HG03095 (cell line): ENCODE data around the gene UGT2B7.
"Not testable (repeated sequence)": the region's sequence is repeated elsewhere in the genome, so short reads cannot be mapped to it uniquely, and the experiment has no call there.

ENCODE experiments used
- ATAC-seq: cut with Tn5 transposase; IDR thresholded peaks from one replicate; pipeline ENCODE4 v1.9.1; 2021; ENCODE audit warnings: moderate library complexity; ENCODE audit not compliant: unreplicated experiment

UGT2B7 gene

DNA sequence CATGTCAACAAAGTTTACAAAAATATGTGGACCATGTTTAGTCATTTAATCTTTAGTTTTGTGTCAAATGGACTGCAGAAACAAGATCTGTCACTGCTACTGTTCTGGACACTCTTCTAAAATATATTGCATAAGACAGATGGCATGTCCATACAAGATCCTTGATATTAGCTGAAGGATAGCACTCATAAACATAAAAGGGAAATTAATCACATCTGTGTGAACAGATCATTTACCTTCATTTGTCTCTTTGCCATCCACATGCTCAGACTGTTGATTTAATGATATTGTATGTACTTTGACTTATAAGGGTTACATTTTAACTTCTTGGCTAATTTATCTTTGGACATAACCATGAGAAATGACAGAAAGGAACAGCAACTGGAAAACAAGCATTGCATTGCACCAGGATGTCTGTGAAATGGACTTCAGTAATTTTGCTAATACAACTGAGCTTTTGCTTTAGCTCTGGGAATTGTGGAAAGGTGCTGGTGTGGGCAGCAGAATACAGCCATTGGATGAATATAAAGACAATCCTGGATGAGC, at the start of gene UGT2B7:
TSS of gene UGT2B7 (plus strand) at position 364 of the 546 bp plus-strand sequence. CDS start at position 411, 47 bp downstream.
- ATAC-seq, result no peak

DNA sequence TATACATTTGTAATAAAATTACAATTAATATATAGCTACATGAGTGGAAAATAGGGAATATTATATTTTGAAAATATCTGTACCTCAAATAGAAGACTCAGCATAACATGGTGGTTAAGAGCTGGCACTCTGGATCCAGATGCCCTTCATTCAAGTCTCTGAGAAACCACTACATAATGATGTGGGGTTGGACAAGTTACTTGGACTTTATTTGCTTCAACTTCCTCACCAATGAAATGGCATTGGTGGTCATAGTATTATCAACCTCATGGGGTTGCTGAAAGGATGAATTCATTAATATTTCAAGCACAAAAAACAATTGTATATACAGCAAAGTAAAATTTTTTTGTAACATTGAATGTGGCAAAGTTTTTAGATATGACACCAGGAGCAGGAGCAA, 46.4 kb upstream of the UGT2B7 start:
- ATAC-seq, result no peak

DNA sequence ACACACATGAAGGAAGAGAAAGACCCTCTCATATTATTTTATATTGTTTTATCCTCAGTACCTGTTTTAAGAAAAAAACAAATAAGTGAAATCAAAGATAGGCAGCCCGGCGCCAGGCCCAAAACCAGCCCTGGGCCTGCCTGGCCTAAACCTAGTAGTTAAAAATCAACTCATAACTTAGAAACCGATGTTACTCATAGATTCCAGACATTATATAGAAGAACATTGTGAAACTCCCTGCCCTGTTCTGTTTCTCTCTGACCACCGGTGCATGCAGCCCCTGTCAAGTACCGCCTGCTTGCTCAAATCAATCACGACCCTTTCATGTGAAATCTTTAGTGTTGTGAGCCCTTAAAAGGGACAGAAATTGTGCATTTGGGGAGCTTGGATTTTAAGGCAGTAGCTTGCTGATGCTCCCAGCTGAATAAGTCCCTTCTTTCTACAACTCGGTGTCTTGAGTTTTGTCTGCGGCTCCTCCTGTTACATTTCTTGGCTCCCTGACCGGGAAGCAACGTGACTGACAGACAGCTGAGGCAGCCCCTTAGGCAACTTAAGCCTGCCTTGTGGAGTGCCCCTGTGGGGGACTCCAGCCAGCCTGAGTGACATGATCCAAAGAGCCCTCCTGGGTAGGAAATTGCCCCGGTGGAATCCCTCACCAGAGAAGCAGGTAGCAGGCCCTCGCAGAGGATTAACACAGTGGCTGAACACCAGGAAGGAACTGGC, 45.3 kb upstream of the UGT2B7 start:
- not testable (repeated sequence) for ATAC-seq

DNA sequence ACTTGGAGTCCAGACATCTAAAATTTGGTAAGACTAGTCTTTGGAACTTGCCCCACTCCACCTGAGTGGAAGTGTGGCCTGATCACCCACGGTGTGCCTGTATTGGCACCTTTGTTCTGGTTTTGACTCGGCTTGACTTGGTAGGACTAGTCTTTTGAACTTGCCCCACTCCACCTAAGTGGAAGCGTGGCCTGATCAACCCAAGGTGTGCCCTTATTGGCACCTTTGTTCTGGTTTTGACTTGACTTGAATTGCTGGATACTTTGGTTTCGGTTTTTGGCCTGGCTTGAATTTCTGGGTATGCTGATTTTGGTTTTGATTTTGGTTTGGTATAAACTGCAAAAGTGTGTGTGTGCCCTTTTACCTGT, 44.7 kb upstream of the UGT2B7 start:
- ATAC-seq, result no peak

DNA sequence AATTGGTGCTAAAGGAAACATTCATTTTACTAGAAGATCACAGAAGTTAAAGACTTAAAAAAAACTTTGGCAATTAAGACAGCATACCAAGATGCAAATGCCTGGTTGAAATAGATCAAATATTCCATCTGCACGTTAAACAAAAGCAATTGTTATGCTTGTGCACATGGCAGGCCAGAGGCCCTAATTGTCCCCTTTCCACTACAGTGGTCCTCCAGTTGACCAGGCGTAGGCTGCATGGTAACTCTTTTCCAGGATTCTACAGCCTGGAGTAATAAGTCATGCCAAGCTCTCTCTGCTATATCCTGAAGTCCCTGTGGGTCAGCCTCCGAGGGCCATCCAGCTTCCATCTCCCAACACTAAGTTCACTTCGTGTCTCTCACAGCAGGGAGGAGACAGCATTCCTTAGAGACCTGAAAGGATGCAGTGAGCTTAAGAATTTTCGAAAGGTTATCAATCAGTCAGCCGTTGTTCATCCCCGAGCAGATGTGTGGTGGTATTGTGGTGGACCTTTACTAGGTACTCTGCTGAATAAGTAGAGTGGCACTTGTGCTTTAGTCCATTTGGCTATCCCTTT, 42.9 kb upstream of the UGT2B7 start:
- not testable (repeated sequence) for ATAC-seq

DNA sequence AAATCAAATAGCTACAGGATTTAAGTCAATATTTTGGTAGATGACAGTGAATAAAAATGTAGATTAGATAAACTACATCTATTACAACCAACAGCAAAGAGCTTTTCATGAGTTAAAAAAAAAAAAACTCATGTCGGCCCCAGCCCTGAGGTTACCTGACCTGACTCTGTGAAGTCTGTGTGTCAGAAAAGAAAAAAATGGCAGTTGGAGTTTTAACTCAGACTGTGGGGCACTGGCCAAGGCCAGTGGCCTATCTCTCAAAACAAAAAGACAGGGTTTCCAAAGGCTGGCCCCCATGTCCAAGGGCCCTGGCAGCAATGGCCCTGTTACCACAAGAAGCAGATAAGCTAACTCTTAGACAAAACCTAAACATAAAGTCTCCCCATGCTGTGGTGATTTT, 42.2 kb upstream of the UGT2B7 start:
- ATAC-seq, result not testable (repeated sequence)

DNA sequence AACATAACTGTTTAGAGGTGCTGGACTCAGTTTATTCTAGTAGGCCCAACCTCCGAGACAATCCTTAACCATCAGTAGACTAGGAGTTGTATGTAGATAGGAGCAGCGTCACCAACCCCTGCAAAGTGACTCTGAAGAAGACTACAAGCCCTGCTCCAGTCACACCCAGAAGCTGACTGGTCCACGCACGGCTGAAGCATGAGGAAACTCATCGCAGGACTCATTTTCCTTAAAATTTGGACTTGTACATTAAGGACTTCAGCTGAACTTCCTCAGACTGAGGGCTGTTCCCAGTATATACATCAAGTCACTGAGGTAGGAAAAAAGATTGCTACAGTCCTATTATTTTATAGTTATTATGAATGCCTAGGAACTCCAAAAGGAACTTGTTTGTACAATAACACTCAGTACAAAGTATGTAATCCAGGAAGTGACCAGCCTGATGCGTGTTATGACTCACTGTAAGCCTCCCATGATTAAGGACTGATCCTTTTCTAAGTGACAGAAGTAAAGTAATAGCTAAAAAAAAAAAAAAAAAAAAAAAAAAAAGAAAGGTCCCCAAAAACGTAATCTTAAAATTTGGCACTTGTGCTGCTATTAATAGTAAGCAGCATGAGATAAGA, 41.6 kb upstream of the UGT2B7 start:
- no peak for ATAC-seq

DNA sequence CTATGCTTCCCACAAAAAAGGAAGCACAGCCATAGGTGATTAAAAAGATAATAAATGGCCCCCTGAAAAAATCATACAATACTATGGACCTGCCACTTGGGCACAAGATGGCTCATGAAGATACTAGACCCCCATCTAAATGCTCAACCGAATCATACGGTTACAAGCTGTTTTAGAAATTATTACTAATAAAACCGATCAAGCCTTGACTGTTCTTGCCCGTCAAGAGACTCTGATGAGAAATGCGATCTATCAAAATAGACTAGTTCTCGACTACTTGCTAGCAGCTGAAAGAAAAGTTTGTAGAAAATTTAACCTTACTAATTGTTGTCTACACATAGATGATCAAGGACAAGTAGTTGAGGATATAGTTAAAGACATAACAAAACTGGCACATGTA, 40.1 kb upstream of the UGT2B7 start:
- ATAC-seq, result no peak

DNA sequence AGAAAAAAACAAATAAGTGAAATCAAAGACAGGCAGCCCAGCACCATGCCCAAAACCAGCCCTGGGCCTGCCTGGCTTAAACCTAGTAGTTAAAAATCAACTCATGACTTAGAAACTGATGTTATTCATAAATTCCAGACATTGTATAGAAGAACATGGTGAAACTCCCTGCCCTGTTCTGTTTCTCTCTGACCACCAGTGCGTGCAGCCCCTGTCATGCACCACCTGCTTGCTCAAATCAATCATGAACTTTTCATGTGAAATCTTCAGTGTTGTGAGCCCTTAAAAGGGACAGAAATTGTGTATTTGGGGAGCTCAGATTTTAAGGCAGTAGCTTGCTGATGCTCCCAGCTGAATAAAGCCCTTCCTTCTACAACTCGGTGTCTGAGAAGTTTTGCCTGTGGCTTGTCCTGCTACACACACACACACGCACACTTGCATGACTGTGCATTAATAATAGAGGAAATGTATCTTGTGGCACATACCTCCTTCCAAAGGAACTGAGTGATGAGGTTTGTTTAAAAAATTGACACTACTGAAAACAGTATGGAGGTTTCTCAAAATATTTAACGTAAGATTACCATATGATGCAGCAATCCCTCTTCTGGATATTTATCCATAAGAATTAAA, 39.2 kb upstream of the UGT2B7 start:
- ATAC-seq, result no peak

DNA sequence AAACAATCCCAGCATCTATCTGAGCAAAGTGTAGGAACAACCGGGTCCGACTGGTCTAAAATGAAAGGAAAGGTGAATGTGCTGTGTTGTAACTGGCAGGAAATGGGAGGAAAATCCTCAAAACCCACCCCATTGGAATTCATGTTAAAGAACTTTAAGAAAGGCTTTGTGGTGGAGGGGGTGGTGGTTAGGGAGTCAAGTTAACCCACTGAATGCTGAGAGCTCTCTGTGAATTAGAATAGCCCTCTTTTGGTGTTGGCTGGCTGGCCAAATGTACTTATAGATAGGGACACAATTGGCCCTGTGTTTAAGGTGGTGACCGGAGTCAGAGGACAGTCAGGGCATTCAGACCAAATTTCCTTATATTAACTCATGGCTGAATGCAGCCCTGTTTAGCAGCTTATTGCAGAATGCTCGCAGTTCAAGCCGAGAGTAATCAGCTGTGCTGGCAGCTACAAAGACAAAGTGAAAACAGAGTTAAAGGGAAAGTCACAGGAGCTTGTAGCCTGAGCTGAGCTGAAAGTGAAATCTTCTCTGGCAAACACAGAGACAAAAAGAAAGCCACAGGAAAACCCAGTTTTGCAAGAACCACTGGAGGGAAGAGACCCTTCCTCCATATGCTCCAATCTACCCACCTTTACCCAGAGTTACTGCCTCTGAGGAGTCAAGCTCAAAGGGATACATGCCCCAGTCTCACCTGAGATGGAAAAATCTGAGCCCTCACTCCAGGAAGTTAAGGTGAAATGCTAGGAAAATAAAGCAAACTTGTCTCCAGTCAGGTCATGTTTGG, 38.5 kb upstream of the UGT2B7 start:
- peak; percentile 64 for ATAC-seq

DNA sequence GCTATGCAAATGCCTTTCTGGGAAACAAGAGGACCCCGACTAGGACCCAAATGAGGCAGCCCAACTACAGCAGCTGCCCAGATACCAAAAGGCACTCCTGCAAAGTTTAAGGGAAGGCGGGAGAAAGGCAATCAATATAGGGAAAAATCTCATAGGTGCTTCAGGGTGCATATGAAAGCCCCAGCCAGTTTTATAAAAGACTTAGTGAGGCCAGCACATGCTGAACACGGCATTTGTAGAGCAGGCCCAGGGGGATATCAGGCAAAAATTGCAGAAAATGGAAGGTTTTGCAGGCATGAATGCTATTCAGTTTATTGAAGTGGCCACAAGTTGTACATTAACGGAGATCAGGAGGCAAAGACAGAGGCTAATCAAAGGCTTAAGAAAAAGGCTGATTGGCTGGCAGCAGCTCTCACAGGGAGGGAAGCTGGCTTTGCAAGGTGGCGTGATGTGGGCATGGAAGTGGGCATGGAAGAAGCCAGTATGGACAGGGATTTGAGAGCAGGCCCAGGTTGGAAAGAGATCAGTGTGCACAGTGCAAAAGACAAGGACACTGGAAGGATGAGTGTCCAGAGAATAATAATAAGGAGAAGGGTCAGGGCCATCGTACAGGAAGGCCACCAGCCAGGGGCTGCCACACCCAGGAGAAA, 37.7 kb upstream of the UGT2B7 start:
- ATAC-seq, result no peak

DNA sequence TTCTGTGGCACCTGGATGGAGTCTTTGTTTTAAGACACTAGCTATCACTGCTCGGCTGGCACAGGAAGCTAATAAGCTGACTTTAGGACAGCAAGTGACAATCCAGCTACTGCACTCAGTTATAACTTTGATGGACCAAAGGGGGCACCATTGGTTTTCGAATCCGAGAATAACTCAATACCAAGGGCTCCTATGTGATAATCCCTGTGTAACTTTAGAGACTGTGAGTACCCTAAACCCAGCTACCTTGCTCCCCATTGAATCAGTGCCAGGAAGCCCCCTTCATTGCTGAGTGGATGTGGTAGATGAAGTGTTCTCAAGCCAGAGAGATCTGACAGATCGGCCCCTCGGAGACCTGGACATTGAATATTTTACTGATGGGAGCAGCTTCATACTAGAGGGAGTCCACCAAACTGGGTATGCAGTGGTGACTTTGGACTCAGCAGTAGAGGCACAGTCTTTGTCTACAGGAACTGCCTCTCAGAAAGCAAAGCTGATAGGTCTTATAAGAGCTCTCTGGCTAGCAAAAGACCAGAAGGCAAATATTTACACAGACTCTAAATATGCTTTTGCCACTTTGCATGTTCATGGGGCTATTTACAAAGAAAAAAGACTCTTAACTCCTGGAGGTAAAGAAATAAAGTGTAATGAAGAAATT, 35.5 kb upstream of the UGT2B7 start:
- no peak for ATAC-seq

DNA sequence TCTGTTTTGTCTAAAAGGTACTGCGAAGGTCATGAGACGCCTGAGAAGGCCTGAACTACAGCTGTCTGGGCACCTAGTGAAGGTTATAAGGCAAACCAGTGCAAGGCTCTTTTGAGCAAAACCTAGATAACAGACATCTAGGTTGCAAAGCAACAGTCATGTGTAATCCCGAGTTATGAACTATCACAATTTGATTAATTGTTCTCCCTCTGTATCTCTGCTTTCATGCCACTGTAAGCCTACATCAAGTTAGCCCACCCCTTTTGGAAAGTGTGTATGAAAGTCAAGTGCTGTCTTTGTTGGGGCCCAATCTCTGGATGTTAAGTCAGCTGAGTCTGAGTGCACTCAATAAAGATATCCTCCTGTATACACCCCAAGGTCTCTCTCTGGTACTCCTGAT, 31.9 kb upstream of the UGT2B7 start:
- ATAC-seq, result no peak

DNA sequence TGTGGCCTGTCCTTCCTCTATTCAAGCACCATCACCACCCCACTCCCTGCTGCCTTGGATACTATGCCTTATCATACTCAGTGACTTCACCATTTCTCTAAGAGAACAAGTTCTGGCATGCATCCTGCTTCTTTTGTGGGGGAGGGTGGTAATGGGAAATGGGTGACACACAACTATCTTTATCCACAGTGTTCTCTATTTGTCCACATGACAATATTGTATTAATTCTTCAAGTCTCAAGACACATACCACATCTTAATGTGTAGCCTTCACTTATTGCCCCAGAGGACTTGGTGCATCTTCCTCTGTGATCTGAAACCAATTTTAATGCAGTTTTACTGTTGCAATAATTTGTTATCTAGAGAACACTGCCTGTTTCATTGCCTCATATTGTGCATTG, 29.3 kb upstream of the UGT2B7 start:
- no peak for ATAC-seq

DNA sequence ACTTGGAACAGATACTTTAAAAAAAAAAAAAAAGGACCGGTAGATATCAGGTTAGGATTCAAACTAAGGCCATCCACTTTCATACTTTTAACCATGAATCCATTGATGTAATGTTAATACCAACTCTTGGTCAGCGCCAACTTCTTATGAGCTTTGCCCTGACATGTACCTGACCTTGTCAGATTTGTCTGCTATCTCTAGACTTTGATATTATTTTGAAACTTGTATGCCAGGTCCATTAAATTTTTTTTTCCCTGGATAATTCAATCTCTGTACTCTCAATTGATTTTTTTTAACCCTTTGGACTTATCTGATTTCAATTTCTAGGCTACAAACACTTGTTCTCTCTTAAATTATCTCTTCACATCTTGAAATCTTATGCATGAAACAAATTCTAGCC, 27.2 kb upstream of the UGT2B7 start:
- ATAC-seq, result no peak

DNA sequence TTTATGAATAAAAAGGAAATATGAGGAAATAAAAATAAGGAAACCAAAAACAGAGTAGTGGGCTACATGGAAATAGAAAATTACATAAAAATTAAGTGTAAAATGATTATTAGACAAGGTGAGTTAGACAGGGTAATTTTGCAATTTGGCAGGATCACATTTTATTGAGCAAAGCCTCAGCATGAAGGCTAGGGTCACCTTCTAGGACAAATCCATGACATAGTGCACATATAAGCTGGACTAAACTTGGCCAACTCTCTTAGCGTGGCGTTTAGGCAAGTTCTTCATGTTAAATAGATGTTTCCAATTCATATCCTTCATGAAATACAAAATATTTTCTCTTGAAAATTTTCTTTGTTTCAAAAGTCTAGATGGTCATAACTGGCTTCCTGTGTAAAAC, 25.7 kb upstream of the UGT2B7 start:
- no peak for ATAC-seq

DNA sequence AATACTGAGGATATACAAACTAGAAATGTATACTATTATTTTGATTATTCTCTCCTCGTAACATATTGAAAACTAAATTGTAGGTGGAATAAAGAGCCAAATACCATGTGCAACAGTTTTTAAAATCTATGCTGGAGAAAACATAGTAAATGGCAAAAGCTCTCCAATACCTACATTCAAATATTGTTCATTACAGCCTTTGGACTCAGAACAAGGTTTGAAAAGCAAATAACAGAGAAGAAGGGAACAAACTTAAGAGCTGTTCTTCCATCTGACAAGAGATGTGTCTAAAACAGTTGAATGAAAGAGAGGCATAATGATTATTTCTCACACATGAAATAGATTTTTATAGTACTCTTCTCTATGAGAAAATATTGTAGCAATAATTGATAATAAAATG, 25.0 kb upstream of the UGT2B7 start:
- no peak for ATAC-seq

DNA sequence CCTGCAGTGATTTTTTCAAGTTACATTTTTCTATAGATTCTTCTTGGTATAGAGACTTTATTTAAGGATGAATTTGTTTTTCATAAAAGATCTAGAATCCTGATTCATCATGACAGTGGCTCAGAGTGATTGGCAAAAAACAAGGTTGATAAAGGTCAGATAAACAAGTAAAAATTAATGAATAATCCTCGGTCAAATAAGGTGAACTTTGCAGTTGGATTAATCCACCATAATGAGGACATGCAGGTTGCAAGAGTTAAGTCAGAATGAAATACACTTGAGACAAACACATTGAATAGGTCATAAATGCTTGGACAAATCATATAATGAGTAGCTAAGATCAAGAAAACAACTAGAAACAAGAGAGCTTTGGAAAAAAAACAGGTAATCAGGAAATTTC, 22.9 kb upstream of the UGT2B7 start:
- ATAC-seq, result no peak

DNA sequence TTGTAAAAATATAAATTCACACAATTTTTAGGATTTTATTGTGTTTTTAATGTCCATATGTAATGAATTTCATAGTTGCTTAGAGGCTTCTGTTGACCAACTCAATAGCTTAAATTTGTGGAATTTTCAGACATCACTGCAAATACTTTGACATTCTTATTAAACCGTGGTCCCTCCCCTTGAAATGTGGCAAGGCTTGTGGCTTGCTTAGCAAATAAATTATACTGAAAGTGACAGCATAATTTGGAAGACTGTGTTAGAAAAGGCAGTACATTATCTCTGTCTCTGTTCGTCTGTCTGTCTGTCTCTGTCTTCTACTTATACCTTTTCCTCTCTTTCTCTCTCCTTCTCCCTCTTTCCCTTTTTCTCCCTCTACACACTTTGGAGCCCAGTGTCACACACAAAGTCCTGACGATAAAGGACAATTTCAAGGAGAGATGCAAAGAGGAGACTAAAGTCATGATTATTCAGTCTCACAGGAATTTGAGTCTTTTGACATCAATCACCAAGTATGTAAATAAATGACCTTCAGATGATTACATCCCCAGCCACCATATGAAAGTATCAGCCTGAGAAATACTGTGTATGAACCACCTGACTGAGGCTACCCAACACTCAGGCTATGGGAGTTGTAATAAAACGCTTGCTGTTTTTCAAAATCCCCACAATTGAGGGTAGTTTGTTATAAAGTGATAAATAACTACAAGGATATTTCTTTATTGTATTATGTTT, 21.0 kb upstream of the UGT2B7 start:
- no peak for ATAC-seq
